GM18502 (cell line): ENCODE results near the gene F10.
"Not testable (repeated sequence)": the region's sequence is repeated elsewhere in the genome, so short reads cannot be mapped to it uniquely, and the experiment has no call there.

Experiments
- ATAC-seq: cut with Tn5 transposase; IDR thresholded peaks from one replicate; pipeline ENCODE4 v1.9.1; 2021; ENCODE audit warnings: mild to moderate bottlenecking; ENCODE audit not compliant: unreplicated experiment, poor library complexity

Gene F10

DNA sequence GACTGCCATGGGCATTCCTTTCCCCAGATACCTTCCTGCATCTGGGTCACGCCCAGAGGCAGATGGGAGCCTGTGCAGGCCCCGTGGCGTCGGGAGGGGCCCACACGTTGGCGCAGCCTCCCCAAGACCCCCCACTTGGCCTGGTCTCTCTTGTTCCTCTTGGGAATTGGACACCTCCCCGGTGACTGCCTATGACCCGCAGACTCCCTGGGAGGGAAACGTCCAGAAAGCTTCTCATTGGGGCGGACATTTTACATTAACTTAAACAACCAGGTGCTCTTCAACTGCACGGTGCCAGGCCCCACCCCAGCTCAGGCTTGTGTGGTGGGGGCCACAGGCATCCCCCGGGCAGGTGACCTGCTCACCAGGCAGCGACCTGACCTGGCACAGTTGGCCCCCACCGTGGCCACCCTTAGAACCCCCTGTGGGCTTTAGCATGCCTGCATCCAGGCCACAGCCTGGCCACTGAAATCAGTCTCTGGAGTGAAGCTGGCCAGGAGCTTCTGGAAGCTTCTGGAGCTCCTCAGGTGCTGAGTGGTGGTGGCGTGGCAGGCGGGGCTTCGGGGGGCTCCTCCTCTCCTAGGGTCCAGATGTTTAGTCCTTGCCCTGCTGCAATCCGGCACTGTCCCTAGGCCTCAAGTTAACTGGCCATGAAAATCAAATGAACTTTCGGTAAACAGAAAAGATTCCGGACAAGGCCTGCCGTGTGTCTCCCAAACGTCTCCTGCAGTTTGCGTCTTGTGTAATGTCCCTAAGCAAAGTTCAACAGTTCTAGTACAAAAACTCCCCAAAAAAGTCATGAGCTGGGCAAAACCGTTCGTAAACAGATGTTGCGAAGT lies 27.3 kb downstream of the F10 start:
- ATAC-seq, result no peak

DNA sequence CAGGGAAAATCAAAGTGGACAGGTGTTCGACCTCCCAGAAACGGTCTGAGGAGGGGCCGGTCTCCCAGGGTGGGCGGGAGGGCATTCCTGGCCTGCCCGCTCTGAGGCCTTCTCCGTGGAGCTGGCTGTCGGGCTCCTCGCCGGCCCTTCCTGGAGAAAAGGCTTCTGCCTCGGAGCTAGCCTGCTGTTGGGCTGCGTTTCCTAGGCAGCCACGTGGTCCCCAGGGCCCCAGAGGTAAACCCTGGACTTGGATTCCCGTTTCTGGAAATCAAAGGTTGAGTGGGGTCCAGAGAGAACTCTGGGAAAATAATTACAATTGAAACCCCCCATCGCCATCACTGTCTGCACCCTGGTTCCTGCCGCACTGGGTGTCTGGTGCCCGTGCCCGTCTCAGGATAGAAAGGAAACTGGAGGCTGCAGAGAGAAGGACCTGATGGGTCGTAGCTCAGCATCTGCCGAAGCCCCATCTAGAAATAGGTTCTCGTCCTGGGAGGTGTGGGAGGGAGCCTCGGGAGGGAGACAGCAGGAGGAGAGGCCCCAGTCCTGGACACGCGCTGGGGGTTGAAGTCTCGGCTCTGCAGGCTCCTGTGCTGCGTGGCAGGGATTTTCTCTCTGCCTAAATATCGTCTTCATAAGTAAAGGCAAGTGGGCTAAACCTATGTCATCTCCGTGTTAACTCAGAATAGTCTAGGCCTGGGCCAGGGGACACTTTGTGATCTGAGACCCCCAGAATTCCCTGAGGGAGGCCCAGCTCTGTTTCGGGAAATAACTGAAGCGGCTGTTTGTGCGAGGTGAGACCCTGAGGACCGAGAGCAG lies 28.2 kb downstream of the F10 start:
- ATAC-seq, result no peak

DNA sequence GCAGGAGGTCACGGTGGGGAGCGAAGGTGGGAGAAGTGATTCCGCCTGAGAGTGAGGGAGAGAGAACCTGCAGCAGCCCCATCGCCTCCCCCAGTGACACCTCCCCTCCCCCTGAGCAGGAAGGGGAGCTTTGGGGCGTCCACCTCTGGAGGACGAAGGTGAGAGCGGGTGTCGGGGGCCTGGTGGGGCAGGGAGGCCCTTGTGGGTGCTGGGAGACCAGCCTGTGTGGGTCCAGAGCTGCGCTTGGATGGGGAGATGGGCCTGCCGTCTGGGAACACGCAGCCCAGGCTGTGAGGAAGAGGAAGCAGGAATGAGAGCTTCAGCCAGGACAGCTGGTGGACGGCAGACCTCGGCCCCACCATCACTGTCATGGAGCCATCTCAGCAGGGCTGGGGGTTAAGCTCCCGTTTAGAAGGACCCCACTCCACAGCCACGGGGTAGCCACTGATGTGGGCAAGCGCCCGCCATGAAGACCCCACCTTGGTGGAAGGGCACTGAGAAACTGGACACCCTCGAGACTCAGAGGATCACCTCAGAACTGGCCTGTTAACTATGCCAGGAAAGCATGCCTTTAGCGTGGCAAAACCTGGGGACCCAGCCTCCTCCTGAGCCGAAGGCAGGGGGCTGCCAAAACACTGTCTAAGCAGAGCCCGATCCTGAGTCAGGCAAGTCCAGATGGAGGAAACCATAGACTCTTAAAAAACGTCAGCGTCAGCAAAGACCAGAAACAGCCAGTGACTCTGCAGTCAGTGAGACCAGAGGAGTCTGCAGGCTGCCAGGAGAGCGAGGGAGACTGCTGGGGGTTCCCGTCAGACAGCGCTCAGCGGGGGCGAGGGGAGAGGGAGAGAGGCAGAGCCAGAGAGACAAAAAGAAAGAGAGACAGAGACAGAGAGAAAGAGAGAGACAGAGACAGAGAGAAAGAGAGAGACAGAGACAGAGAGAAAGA lies 29.4 kb downstream of the F10 start:
- ATAC-seq, result no peak

DNA sequence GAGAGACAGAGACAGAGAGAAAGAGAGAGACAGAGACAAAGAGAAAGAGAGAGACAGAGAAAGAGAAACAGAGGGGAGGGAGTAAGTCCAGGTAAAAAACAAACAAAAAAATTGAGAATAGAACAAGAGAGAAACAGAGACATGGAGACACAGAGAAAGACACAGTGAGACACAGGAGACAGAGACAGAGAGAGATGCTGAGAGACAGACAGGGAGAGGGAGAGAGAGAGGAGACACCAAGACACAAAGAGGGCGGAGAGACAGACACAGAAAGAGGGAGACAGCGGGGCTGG lies 30.0 kb downstream of the F10 start:
- no peak for ATAC-seq

DNA sequence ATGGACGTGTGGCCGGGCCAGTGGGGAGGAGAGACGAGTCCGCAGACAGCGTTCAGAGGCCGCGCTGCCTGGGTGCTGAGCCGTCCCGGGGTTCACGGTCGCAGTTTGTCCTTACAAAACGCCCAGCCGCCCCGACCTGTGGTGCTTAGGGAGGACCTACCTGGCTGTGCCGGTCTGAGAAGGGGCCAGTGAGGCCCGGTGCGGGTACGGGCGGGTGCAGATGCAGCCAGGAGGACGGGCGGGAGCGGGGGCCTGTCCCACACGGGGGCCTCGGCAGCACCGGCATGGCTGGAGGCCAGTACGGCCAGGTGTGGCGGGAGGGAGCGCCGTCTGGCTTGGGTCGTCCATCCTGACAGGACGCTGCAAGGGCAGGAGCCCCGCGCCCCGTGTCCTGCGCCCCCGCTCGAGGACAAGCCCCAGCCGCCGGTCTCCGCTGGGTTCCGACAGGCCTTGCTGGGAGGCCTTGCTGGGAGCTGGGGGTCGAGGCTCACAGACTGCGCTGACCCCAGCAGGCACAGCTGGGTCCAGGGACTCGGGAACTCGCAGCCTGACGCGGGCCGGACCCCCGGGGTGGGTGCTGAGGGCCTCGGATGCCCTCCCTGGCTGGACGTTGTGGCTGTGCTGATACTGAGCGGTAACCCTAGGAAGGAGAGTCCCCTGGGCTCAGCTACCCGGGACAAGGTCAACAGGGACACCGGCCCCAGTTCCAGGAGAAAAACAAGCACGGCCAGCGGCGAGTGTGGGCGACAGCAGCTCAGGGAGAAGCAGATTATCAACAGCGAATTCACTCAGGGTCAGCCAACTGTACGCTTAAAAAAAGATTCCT lies 30.6 kb downstream of the F10 start:
- peak; percentile 31 for ATAC-seq

DNA sequence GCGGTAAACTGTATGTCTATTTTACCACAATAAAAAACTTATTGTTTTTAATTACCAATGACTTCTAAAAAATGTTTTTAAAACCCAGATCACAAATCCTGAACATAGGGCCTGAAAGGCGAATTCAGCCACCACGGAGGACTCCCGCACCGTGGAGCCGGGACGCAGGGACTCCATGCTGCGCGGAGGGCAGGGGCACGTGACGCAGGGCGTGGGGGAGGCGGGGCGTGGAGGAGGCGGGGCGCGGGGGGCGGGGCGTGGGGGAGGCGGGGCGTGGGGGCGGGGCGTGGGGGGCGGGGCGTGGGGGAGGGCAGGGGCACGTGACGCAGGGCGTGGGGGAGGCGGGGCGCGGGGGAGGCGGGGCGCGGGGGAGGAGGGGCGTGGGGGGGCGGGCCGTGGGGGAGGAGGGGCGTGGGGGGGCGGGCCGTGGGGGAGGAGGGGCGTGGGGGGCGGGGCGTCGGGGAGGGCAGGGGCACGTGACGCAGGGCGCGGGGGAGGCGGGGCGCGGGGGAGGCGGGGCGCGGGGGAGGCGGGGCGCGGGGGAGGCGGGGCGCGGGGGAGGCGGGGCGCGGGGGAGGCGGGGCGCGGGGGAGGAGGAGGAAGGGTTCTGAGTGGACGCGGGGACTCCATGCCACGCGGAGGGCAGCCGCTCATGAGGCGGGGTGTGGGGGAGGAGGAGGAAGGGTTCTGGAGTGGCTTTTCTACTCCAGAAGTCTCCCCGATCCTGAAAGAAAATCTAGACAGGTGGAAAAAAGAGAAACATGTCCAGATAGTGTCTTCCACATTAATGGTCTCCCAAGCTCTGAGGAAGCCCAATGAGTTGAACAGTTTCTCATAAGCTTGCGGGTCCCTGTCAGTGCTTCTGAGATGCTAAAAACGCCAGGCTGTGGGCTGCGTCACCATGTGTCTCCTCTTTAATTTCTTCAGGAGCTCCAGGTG lies 31.5 kb downstream of the F10 start:
- ATAC-seq, result peak; percentile 66

DNA sequence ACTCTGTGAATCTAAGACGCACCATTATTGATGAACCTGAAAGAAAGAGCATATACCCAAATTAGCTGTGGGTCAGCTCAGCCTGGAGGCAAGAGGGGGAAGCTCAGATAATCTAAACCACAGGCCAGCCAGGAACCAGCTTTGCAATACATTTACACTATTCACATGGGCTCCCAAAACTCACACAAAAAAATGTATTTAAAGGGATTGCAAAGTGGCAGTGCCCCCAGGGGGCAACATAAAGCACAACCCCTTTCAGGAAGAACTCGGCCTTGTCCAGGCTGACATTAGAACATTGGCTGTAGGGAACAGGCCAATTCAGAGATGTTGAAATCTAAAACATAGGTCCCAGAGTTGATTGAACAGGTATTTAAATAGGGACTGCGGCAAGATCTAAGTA lies 32.6 kb downstream of the F10 start:
- ATAC-seq, result no peak

DNA sequence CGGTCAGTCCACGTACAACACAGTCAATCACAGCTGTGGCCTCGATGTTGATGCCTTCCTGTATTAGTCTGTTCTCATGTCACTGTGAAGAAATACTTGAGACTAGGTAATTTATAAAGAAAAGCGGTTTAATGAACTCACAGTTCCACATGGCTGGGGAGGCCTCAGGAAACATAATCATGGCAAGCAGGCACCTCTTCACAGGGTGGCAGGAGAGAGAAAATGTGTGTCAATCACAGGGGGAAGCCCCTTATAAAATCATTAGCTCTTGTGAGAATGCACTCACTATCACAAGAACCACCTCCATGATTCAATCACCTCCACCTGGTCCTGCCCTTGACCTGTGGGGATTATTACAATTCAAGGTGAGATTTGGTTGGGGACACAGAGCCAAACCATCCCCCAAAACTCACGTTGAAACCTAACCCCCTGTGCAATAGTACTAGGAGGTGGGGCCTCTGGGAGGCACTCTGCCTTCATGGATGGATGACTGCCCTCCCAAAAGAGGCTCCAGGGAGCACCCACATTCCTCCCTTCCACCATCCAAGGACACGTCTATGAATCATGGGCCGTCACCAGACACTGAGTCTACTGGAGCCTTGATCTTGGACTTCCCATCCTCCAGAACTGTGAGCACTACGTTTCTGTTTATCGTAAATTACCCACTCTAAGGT lies 33.5 kb downstream of the F10 start:
- no peak for ATAC-seq

DNA sequence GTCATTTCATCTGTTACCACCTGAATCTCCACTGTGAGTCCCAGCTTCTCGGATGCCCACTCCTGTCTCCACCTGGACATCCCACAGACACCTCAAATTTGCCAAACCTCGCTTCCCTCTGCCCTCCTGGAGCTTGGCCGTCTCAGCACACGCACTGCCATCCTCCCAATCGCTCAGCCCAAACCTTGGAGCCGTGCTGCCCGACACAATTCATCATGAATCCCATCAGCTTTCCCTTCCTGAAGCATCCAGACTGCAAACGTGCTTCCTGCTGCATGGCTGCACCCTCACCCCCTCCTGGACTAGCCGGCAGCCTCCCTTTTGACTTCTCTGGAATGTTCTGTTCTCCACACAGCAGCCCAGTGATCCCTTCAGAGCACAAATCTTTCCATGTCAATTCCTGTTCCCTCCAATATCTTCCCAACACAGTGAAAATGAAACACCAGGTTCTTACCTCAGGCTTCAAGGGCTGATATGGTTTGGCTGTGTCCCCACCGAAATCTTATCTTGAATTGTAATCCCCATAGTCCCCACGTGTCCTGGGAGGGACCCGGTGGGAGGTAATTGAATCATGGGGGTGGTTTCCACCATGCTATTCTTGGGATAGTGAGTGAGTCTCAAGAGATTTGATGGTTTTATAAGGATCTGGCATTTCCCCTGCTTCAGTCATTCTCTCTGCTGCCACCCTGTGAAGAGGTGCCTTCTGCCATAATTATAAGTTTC lies 34.8 kb downstream of the F10 start:
- ATAC-seq, result no peak

DNA sequence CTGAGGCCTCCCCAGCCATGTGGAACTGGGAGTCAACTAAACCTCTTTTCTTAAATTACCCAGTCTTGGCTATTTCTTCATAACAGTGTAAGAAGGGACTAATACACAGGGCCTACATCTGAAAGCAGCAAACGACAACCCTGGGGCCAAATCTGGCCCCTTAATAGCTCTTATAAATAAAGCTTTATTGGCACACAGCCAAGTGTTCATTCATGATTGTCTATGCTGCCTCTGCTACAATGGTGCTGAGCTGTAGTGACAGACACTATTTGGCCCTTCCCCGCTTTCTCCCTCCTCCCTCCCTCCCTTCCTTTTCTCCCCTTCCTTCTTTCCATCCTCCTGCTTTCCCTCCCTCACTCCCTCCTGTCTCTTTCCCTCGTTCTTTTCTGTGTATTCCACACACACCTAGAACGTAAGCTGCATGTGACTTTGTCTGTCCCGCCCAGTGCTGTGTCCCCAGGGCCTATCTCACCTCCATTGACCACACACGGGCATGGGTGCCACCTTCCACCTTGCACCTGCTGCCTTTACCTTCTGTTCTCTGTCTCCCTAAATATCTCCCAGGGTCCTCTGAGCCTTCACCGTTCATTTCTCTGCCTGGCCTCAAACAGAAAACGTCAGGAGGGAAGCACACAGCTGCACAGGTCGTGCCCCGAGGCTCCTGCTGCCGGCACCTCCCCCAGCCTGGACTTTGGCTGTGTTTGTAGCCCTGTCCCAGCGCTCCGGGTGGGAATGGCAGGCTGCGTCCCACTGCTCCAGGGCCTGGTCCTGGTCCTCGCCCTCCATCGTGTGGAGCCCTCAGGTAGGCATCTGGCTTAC lies 35.5 kb downstream of the F10 start, which contains the start of gene PROZ:
PROZ (plus strand) TSS at position 720 of the 819 bp plus-strand sequence; CDS start at position 733, 13 bp downstream.
- ATAC-seq, result no peak

DNA sequence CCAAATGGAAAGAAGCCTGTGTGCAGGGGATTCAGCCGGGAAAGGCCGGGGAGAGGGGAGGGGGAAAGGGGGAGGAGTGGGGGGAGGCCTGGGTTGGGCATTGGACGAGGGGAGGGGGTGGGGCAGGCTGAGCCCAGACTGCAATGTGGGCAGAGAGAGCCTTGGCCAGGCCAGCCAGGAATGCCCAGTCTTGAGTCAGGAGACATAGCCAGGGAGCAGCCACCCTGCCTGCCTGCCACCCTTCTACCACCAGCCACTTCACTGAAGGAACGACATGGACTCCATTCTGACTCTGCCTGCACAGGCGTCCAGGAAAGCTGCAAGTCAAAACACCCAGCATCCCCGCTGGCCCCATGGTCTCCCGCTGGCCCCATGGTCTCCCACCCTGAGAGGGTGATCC lies 36.3 kb downstream of the F10 start:
- no peak for ATAC-seq

DNA sequence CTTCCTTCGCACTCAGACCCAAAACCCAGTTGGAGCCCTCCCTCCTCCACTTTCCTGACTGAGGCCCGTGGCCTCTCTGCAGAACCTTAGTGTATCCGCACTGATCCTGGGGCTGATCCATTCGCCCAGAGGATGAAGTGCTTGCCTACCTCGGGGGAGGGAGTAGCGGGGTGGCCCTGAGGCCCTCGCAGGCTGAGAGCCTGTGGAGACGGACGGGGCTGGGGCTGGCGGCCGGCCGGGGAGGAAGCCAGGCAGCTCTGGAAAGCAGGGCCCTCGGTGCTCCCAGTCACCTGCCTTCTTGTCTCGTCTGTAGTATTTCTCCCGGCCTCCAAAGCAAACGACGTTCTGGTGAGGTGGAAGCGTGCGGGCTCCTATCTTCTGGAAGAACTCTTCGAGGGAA lies 37.1 kb downstream of the F10 start:
- no peak for ATAC-seq

DNA sequence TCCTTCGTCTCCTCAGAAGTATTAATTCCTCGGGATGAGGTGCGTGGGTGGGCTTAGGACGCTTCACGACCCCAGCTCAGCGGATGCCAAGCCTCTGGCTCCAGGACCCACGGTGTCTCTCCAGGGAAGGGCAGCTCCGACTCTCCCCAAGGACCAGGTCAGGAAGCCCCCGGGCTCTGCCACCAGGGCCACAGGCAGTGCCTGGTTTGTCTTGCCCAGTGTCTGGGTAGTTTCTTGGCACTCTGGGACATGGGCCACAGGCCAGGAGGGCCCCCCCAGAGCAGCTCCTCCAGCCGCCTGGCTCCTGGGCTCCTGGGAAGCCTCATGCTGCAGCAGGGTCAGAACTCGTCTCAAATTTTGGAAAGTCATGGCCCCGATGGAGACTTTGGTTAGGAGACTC lies 38.4 kb downstream of the F10 start:
- ATAC-seq, result no peak

DNA sequence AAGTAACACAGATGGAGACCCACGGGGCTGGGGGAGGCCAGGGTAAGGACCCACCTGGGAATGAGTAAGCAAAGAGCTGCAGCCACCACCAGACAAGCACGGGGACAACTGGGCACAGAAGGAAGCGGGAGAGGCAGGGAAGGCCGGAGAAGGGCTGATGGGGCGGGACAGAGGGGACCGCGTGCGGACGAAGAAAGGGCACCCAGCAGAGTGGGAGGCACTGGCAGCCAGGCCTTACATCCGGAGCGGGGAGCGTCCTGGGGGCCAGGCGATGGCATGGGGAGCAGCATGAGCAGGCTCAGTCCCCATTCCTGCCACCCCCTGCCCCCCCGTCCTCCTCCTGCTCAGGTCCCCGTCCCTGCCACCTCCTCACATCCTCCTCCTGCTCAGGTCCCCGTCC lies 38.8 kb downstream of the F10 start:
- no peak for ATAC-seq

DNA sequence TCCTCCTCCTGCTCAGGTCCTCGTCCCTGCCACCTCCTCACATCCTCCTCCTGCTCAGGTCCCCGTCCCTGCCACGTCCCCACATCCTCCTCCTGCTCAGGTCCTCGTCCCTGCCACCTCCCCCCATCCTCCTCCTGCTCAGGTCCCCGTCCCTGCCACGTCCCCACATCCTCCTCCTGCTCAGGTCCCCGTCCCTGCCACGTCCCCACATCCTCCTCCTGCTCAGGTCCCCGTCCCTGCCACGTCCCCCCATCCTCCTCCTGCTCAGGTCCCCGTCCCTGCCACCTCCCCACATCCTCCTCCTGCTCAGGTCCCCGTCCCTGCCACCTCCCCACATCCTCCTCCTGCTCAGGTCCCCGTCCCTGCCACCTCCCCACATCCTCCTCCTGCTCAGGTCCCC lies 39.4 kb downstream of the F10 start:
- not testable (repeated sequence) for ATAC-seq

DNA sequence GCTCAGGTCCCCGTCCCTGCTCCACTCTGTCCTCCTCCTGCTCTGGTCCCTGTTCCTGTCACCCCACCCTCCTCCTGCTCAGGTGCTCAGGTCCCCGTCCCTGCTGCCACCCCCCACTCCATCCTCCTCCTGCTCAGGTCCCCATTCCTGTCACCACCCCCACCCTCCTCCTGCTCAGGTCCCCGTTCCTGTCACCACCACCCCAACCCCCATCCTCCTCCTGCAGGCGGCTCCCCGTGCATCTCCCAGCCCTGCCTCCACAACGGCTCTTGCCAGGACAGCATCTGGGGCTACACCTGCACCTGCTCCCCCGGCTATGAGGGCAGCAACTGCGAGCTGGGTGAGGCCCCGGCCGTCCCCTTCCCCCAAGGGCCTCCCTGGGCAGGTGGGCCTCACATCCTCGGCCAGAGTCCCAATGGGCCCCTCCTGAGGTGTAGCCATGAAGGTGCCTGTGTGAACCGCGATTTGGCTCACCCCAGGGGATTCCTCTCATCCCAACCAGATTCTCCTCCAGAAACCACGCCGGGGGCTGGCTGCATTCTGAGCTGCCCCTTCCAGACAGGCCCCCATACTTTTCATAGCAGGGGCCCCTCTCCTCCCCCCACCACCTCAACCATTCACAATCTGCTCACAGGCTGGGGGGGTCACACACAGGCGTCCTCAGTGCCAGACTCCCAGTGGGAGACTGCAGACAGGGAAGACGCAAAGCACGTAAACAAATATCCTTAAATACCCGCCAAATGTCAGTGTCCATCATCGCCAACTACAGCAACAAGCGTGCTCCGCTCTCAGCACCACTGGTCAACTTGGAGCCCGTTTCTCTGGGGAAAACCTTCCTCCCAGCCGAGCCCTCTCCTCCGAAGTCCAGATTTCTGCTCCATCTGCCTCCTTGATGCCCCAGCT lies 40.4 kb downstream of the F10 start:
- no peak for ATAC-seq
